ENCODE results near the gene SYNE2. TPM values are rescaled to one million over a fixed set of nuclear protein-coding genes. Genes with fewer than 3 reads are reported as not detected.

Gene SYNE2
- total RNA-seq, 4 donors from 2014 or later: 212 to 378 (median 285) TPM

GRCh38 chr14:64118892-64119291, 266.1 kb downstream of the SYNE2 start:
- peaks cover 0 to 65% (median 3%) of the 10 kb centered on the region in 3 donors for H3K36me3 ChIP-seq
- H3K4me1 ChIP-seq: peaks cover 0 to 5% (median 0%) of the 10 kb centered on the region in 4 donors
- no peak overlapping the region for H3K27ac ChIP-seq
- no peaks in the 10 kb centered on the region for H3K27me3 ChIP-seq
- WGBS, 2 donors: 95 to 96% methylated on average over 2 of the region's 2 CpGs
- no peak for TF ChIP-seq EP300 (IDR thresholded peaks at IDR 0.05)
- no peak for TF ChIP-seq CTCF (IDR thresholded peaks at IDR 0.05)
- TF ChIP-seq POLR2A (IDR thresholded peaks at IDR 0.05): no peak
- DNase-seq (ENCODE audit: low spot score in 2 of 2): no peak
- H3K4me3 ChIP-seq: no peak overlapping the region
- H3K9me3 ChIP-seq: no peaks in the 10 kb centered on the region

GRCh38 chr14:64119500-64119899, 266.7 kb downstream of the SYNE2 start:
- Histone ChIP-seq H3K27me3 (no peaks in the 10 kb centered on the region), H3K36me3 (peaks cover 0 to 64% (median 3%) of the 10 kb centered on the region in 3 donors), H3K27ac (no peak overlapping the region), H3K9me3 (no peaks in the 10 kb centered on the region), H3K4me1 (peaks cover 0 to 4% (median 0%) of the 10 kb centered on the region in 4 donors), H3K4me3 (no peak overlapping the region)
- no peak for TF ChIP-seq CTCF (IDR thresholded peaks at IDR 0.05)
- DNase-seq (ENCODE audit: low spot score in 2 of 2): no peak
- 93 to 97% methylated on average over 2 of the region's 2 CpGs for WGBS, 2 donors

GRCh38 chr14:64119980-64120379, 267.2 kb downstream of the SYNE2 start:
- H3K27ac ChIP-seq: no peak overlapping the region

GRCh38 chr14:64123241-64123822, 270.5 kb downstream of the SYNE2 start:
- Histone ChIP-seq H3K27ac (no peak overlapping the region), H3K36me3 (peaks cover 0 to 83% (median 21%) of the 10 kb centered on the region in 3 donors), H3K27me3 (no peaks in the 10 kb centered on the region), H3K9me3 (no peaks in the 10 kb centered on the region), H3K4me3 (no peak overlapping the region), H3K4me1 (no peaks in the 10 kb centered on the region)
- WGBS, 2 donors: 93 to 97% methylated on average over 5 of the region's 5 CpGs
- DNase-seq (ENCODE audit: low spot score in 2 of 2): no peak
- TF ChIP-seq EP300 (IDR thresholded peaks at IDR 0.05): no peak
- no peak for TF ChIP-seq CTCF (IDR thresholded peaks at IDR 0.05)
- no peak for TF ChIP-seq POLR2A (IDR thresholded peaks at IDR 0.05)

More at GRCh38 chr14:64119980-64120379, 267.2 kb downstream of the SYNE2 start:
- Histone ChIP-seq H3K9me3 (no peaks in the 10 kb centered on the region), H3K27me3 (no peaks in the 10 kb centered on the region), H3K36me3 (peaks cover 0 to 65% (median 3%) of the 10 kb centered on the region in 3 donors), H3K4me3 (no peak overlapping the region), H3K4me1 (peaks cover 0 to 4% (median 0%) of the 10 kb centered on the region in 4 donors)
- no peak for TF ChIP-seq CTCF (IDR thresholded peaks at IDR 0.05)
- TF ChIP-seq POLR2A (IDR thresholded peaks at IDR 0.05): no peak
- TF ChIP-seq EP300 (IDR thresholded peaks at IDR 0.05): no peak
- DNase-seq (ENCODE audit: low spot score in 2 of 2): no peak

GRCh38 chr14:64125270-64125669, 272.5 kb downstream of the SYNE2 start:
- WGBS, 2 donors: 87 to 89% methylated on average over 2 of the region's 2 CpGs
- no peaks in the 10 kb centered on the region for H3K9me3 ChIP-seq
- H3K27ac ChIP-seq: no peak overlapping the region
- peaks cover 0 to 96% (median 21%) of the 10 kb centered on the region in 3 donors for H3K36me3 ChIP-seq
- TF ChIP-seq CTCF (IDR thresholded peaks at IDR 0.05) (no peak), POLR2A (IDR thresholded peaks at IDR 0.05) (no peak), EP300 (IDR thresholded peaks at IDR 0.05) (no peak)
- no peaks in the 10 kb centered on the region for H3K27me3 ChIP-seq
- no peak for DNase-seq (ENCODE audit: low spot score in 2 of 2)
- no peak overlapping the region for H3K4me3 ChIP-seq
- H3K4me1 ChIP-seq: no peaks in the 10 kb centered on the region
